Astrocyte (in vitro differentiated cells and primary cell): ENCODE results near the gene TTC7B.

ENCODE experiments used
- EZH2 ChIP-seq: IDR thresholded peaks from 2 replicates; pipeline ENCODE4 v1.6.1; 2012; ENCODE audit warnings: mild to moderate bottlenecking, low read length, inconsistent platforms; ENCODE audit not compliant: insufficient read depth
- TF ChIP-seq, protein P1 (sequence below): IDR thresholded peaks from 2 replicates; pipeline ENCODE4 v1.5.1; 2011; ENCODE audit warnings: low read depth, mild to moderate bottlenecking, inconsistent platforms, low read length, moderate library complexity; ENCODE audit not compliant: insufficient read depth

DNA sequence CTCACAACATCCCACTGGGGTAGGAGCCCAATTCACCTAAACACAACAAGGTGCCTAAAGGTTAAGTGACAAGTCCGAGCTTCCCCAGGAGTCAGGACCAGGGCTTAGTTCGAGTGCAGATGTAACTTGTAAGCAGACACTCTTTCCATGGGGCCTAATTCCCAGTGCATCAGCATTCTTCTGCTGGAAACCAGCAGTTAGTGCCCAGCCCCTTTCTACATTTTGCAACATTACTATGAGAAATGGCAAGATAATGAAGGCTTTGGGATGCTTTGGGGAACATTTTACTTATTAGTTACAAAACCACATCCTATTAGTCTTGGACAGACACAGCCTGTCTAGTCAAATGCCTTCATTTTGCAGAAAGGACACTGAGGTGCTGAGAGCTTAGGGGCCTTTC is 239.6 kb downstream of the TTC7B start:
- TF ChIP-seq, protein P1, sequence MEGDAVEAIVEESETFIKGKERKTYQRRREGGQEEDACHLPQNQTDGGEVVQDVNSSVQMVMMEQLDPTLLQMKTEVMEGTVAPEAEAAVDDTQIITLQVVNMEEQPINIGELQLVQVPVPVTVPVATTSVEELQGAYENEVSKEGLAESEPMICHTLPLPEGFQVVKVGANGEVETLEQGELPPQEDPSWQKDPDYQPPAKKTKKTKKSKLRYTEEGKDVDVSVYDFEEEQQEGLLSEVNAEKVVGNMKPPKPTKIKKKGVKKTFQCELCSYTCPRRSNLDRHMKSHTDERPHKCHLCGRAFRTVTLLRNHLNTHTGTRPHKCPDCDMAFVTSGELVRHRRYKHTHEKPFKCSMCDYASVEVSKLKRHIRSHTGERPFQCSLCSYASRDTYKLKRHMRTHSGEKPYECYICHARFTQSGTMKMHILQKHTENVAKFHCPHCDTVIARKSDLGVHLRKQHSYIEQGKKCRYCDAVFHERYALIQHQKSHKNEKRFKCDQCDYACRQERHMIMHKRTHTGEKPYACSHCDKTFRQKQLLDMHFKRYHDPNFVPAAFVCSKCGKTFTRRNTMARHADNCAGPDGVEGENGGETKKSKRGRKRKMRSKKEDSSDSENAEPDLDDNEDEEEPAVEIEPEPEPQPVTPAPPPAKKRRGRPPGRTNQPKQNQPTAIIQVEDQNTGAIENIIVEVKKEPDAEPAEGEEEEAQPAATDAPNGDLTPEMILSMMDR: no peak
- TF ChIP-seq EZH2: no peak
